ENCODE results near the gene MRPL30. TPM values are rescaled to one million over a fixed set of nuclear protein-coding genes. Genes with fewer than 3 reads are reported as not detected.
A peak's percentile ranks its signal among the peaks of the same experiment; 100 is the strongest.
"Not testable (repeated sequence)": the region's sequence is repeated elsewhere in the genome, so short reads cannot be mapped to it uniquely, and the experiment has no call there.

MRPL30 gene
- total RNA-seq, 1 experiment from 2014 or later, result 23.5 TPM

- DNase-seq (ENCODE audit: low spot score), result no peak
Observed at GRCh38 chr2:99184811-99185210, 3.8 kb downstream of the MRPL30 start.

GRCh38 chr2:99187011-99187410, 6.0 kb downstream of the MRPL30 start:
- DNase-seq (ENCODE audit: low spot score), result no peak

DNA sequence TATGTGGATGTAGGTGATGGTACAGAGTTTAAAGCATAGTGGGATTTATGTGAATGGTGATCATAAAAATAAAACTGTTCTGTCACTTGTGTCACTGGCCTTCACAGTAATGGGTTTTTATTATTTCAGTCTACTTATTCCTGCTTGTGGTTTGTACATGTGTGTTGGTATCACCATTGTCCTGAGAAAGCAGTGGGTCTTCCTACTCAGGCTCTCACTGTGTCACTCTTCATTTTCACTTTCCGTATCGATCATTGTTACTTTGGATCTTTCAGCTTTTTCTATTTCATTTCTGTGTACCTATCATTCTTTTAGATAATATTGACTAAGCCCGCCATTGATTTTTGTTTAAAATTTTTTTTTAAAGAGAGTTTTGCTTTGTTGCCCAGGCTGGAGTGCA, 7.4 kb downstream of the MRPL30 start:
- no peak for DNase-seq (ENCODE audit: low spot score)

DNA sequence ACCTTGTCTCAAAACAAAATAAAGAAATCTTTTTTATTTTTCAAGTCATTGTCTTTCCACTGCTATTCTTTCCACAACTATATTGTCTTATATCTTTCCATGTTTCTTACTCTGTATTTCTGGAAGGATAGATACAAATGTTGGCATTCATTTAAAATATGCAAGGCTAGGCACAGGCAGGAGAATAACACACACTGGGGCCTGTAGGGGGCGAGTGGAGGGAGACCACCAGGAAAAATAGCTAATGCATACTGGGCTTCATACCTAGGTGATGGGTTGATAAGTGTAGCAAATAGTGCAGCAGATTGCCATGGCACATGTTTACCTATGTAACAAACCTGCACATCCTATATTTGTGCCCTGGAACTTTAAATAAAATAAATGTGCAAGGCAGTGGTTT, 9.6 kb downstream of the MRPL30 start:
- no peak for DNase-seq (ENCODE audit: low spot score)

GRCh38 chr2:99192364-99192763, 11.4 kb downstream of the MRPL30 start:
- not testable (repeated sequence) for DNase-seq (ENCODE audit: low spot score)

- DNase-seq (ENCODE audit: low spot score), result peak; percentile 22
Observed at GRCh38 chr2:99198103-99198841, 17.3 kb downstream of the MRPL30 start.

GRCh38 chr2:99200076-99200800, 19.3 kb downstream of the MRPL30 start:
- no peak for DNase-seq (ENCODE audit: low spot score)

- DNase-seq (ENCODE audit: low spot score), result no peak
Observed at GRCh38 chr2:99201959-99202678, 21.1 kb downstream of the MRPL30 start.

GRCh38 chr2:99205491-99205890, 24.5 kb downstream of the MRPL30 start:
- DNase-seq (ENCODE audit: low spot score), result no peak

DNA sequence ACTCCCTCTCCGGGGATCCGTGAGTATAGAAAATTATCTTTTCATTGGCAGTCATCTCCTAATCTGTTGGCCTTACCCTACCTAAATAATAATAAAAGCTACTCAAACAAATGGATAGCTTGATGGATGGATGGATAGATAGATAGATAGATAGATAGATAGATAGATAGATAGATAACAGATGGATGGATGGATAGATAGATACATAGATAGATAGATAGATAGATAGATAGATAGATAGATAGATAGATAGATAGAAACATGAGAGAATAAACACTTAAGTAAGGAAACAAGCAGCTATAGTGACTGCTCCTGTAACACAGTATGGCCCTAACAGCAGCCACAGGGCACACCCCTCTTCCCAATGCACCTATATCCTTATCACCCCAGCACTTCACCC, 35.1 kb downstream of the MRPL30 start:
- DNase-seq (ENCODE audit: low spot score), result no peak

GRCh38 chr2:99217929-99218501, 37.0 kb downstream of the MRPL30 start:
- no peak for DNase-seq (ENCODE audit: low spot score)

DNA sequence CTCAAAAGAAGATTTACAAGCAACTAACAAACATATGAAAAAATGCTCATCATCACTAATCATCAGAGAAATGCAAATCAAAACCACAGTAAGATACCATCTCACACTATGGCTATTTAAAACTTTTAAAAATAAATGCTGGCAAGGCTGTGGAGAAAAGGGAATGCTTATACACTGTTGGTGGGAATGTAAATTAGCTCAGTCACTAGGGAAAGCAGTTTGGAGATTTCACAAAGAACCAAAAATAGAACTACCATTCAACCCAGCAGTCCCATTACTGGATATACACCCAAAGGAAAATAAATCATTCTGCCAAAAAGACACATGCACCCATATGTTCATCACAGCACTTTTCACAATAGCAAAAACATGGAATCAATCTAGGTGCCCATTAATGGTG, 52.2 kb downstream of the MRPL30 start:
- not testable (repeated sequence) for DNase-seq (ENCODE audit: low spot score)

- DNase-seq (ENCODE audit: low spot score), result no peak
Observed at GRCh38 chr2:99238599-99238998, 57.6 kb downstream of the MRPL30 start.

DNA sequence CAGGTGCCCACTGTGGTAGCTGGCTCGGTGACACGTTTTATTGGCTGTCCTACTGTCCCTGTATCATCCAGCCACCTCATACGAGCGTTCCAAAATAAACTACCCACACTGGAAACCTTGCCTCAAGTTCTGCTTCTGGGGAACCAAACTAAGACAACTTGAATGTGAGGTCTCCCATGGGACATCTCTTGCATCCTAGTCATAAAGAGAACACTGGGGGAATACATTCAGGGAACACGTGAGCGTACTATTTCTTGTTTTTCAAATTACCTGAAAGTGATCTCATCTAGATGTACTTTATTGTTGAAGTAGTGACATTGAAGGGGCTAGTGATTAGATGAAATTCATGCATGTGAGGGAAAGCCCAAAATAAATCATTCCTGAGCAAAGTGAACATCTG, 59.4 kb downstream of the MRPL30 start:
- DNase-seq (ENCODE audit: low spot score), result no peak

DNA sequence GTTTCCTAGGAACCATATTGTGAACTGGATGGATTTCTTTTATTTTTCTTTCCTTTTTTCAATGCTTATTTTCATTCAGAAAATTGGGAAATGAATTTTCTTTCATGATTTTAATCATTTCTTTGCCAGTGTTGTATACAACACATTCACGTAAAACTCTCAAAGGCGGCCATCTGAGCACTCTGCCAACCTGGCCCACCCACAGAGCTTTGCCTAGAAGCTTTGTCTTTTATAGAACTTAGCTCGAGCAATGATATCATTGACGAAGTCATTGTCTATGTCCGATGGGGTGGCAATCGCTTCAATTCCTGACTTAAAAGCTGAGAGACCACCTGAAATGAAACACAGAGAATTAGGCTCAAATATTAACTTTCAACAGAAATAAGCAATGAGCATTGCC, 61.2 kb downstream of the MRPL30 start:
- no peak for DNase-seq (ENCODE audit: low spot score)

Small RNAs within 50 kb of the gene (small RNA-seq; reads per million reads assigned to genes)
- gene AC092587.1, result not detected

Other genes with a start within 250 kb of the MRPL30 start
- 7.6 and 9.5 TPM in 2 replicates for gene CRACDL, start 245.0 kb upstream of the MRPL30 start, total RNA-seq (2014; rRNA removed; shearing (Covaris generic))
- 4.6 and 4.9 TPM in 2 replicates for gene C2orf15, start 39.5 kb upstream of the MRPL30 start, total RNA-seq (2014; rRNA removed; shearing (Covaris generic))
- gene TSGA10, start 26.2 kb upstream of the MRPL30 start, total RNA-seq (2014; rRNA removed; shearing (Covaris generic)), result 5.5 and 8.4 TPM in 2 replicates
- gene LIPT1, start 26.2 kb upstream of the MRPL30 start, total RNA-seq (2014; rRNA removed; shearing (Covaris generic)), result 2.8 and 6.4 TPM in 2 replicates
- 14.5 and 15.5 TPM in 2 replicates for gene MITD1, start 126 bp upstream of the MRPL30 start, total RNA-seq (2014; rRNA removed; shearing (Covaris generic))
- gene LYG2, start 74.5 kb downstream of the MRPL30 start, total RNA-seq (2014; rRNA removed; shearing (Covaris generic)), result not detected in 2 replicates
- 0.08 TPM in 1 of 2 replicates, not detected in the other for gene LYG1, start 120.0 kb downstream of the MRPL30 start, total RNA-seq (2014; rRNA removed; shearing (Covaris generic))
- 22.4 and 22.8 TPM in 2 replicates for gene TXNDC9, start 155.1 kb downstream of the MRPL30 start, total RNA-seq (2014; rRNA removed; shearing (Covaris generic))
- 13.6 and 14.5 TPM in 2 replicates for gene EIF5B, start 156.2 kb downstream of the MRPL30 start, total RNA-seq (2014; rRNA removed; shearing (Covaris generic))